Right lobe of liver (tissue), 6 donors: Measurements from ENCODE around the gene COPA. TPM values are rescaled to one million over a fixed set of nuclear protein-coding genes. Genes with fewer than 3 reads are reported as not detected.

Source experiments
- ATAC-seq, 4 donors: fragments of 200-7000 bp; cut with Tn5 transposase; one replicate each; pipeline ENCODE4 v1.9.1; 2020; ENCODE audit warnings: mild to moderate bottlenecking in 4 of 4, moderate library complexity in 4 of 4
- DNase-seq, 3 donors: peaks; one replicate each; pipeline ENCODE4 v3.0.0-alpha.2; 2020
- H3K27ac ChIP-seq, 3 donors: fragments of 200-600 bp; one replicate each; pipeline ENCODE4 v1.8.0; 2022
- H3K27me3 ChIP-seq, 2 donors: fragments of 200-600 bp; one replicate each; pipeline ENCODE4 v1.8.0; 2022
- H3K36me3 ChIP-seq, 4 donors: fragments of 200-600 bp; sonication (generic) in 1 of 4; one replicate each; pipeline versions ENCODE4 v1.5.1 to v1.8.0; 2017 to 2022; ENCODE audit warnings: control low read depth in 1 of 4
- H3K4me1 ChIP-seq, 4 donors: fragments of 200-600 bp; sonication (generic) in 1 of 4; one replicate each; pipeline versions ENCODE4 v1.5.1 to v1.8.0; 2017 to 2022; ENCODE audit warnings: control low read depth in 1 of 4
- H3K4me3 ChIP-seq, 3 donors: fragments of 200-600 bp; one replicate each; pipeline ENCODE4 v1.8.0; 2022
- H3K9me3 ChIP-seq, 4 donors: fragments of 200-600 bp; sonication (generic) in 1 of 4; one replicate each; pipeline versions ENCODE4 v1.5.1 to v1.8.0; 2017 to 2022; ENCODE audit warnings: control low read depth in 1 of 4
- CTCF ChIP-seq, 4 donors: fragments of 200-600 bp in 3 of 4; fragments of 450-650 bp in 1 of 4; IDR thresholded peaks; one replicate each; pipeline versions ENCODE4 v1.5.1 to v1.8.0; 2016 to 2022; ENCODE audit warnings: antibody characterized with exemption in 4 of 4, mild to moderate bottlenecking in 2 of 4
- POLR2A ChIP-seq: fragments of 450-650 bp; IDR thresholded peaks from one replicate; pipeline ENCODE4 v1.6.1; 2017; ENCODE audit warnings: antibody characterized with exemption, mild to moderate bottlenecking
- WGBS: methylation state at CpG from one replicate; pipeline ENCODE4 v1.1.6; 2018; ENCODE audit warnings: low coverage, low lambda C conversion rate; ENCODE audit not compliant: insufficient coverage; ENCODE audit errors: missing lambda C conversion rate; 5-methylcytosine and 5-hydroxymethylcytosine counted together
- intact Hi-C, 2 donors: fragments of 100-400 bp; cut with DNase I; formaldehyde crosslinking; loops; one replicate each; pipeline versions ENCODE4 v1.11.2 to v1.14.1; 2022
- total RNA-seq, 6 experiments: library from RNA; depleted of rRNA in 2 of 6; stranded (reverse); fragments of >200 nt in 2 of 6; fragmentation: NEBNext Ultra II Directional in 3 of 6; extraction: Animal tissue kit (Norgen Biotek cat#: 25700) in 3 of 6; gene quantifications; one replicate each; pipeline versions ENCODE4 v1.1.0 to v1.2.4, GENCODE V29; 2016 to 2023
- donor health status: DM: no; HTN: yes; CAD: no.
- donor health status: DM: no; HTN: no; CAD: no.
- donor health status: DM: no; HTN: no; CAD: no.
- donor health status: DM: no; HTN: yes; CAD: no.
- donor health status: DM: no; HTN: yes; CAD: no.

Gene COPA
- total RNA-seq, 6 experiments from 2014 or later, result 75.5 to 109 (median 103) TPM

GRCh38 chr1:160363010-160363409, 20.0 kb upstream of the COPA start:
- no peaks in the 10 kb centered on the region for H3K27me3 ChIP-seq
- no peak for ATAC-seq
- TF ChIP-seq POLR2A (no peak), CTCF (IDR thresholded peaks at IDR 0.05) (no peak)
- no peak overlapping the region for H3K27ac ChIP-seq
- DNase-seq, result no peak
- WGBS, result 39% methylated on average over 2 of the region's 5 CpGs
- no peak overlapping the region for H3K4me3 ChIP-seq
- H3K9me3 ChIP-seq, result no peaks in the 10 kb centered on the region
- intact Hi-C loops, result loop anchor here in 1 of 2 donors (10.0 kb wide), 1 partner anchor 168 kb away; the partner anchor contains the start of gene CASQ1
- H3K4me1 ChIP-seq, result no peaks in the 10 kb centered on the region
- H3K36me3 ChIP-seq, result peaks cover 0 to 7% (median 2%) of the 10 kb centered on the region in 4 donors

GRCh38 chr1:160362168-160362957, 19.3 kb upstream of the COPA start:
- H3K9me3 ChIP-seq, result no peaks in the 10 kb centered on the region
- H3K4me1 ChIP-seq, result no peaks in the 10 kb centered on the region
- H3K4me3 ChIP-seq, result no peak overlapping the region
- TF ChIP-seq CTCF (IDR thresholded peaks at IDR 0.05) (no peak), POLR2A (no peak)
- 76% methylated on average over 8 of the region's 9 CpGs for WGBS
- no peak for ATAC-seq
- intact Hi-C loops, result loop anchor here in 1 of 2 donors (10.0 kb wide), 1 partner anchor 168 kb away; the partner anchor contains the start of gene CASQ1
- no peaks in the 10 kb centered on the region for H3K27me3 ChIP-seq
- no peak overlapping the region for H3K27ac ChIP-seq
- peaks cover 0 to 12% (median 6%) of the 10 kb centered on the region in 4 donors for H3K36me3 ChIP-seq
- no peak for DNase-seq

- Histone ChIP-seq H3K4me3 (no peak overlapping the region), H3K27me3 (no peaks in the 10 kb centered on the region), H3K27ac (no peak overlapping the region), H3K4me1 (no peaks in the 10 kb centered on the region), H3K36me3 (peaks cover 0 to 18% (median 7%) of the 10 kb centered on the region in 4 donors), H3K9me3 (no peaks in the 10 kb centered on the region)
- ATAC-seq, result no peak
- DNase-seq, result no peak
- intact Hi-C loops, result loop anchor here in 1 of 2 donors (10.0 kb wide), 1 partner anchor 167 kb away; the partner anchor contains the start of gene CASQ1
- WGBS, result 42% methylated on average over 3 of the region's 4 CpGs
- TF ChIP-seq CTCF (IDR thresholded peaks at IDR 0.05) (no peak), POLR2A (no peak)
Measured at GRCh38 chr1:160361814-160362167, 18.7 kb upstream of the COPA start.

GRCh38 chr1:160361199-160361598, 18.1 kb upstream of the COPA start:
- intact Hi-C loops, result loop anchor here in 1 of 2 donors (10.0 kb wide), 1 partner anchor 166 kb away; the partner anchor contains the start of gene CASQ1
- Histone ChIP-seq H3K36me3 (peaks cover 0 to 24% (median 11%) of the 10 kb centered on the region in 4 donors), H3K4me1 (no peaks in the 10 kb centered on the region), H3K27ac (no peak overlapping the region), H3K27me3 (no peaks in the 10 kb centered on the region), H3K4me3 (no peak overlapping the region), H3K9me3 (no peaks in the 10 kb centered on the region)
- TF ChIP-seq CTCF (IDR thresholded peaks at IDR 0.05) (no peak), POLR2A (no peak)
- DNase-seq, result no peak
- 83% methylated on average over 2 of the region's 2 CpGs for WGBS
- no peak for ATAC-seq
